ENCODE data around the gene TMEM252.

DNA sequence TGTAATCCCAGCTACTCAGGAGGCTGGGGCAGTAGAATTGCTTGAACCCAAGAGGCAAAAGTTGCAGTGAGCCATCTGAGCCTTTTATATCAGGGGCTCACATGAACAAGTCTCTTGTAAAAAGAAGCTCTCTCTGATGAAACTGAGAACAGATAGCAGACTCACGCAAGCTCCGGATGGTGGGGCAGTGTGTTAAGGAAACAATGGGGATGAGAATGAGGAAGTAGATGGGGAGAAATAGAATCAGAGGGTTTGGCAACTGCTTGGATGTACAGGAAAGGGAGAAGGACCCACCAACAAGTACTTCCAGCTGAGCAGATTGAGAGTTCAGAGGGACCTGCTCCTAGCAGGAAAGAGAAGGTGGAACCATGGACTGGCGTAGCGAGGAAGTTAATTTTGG, 18.6 kb downstream of the TMEM252 start:
- TF ChIP-seq, protein P1, sequence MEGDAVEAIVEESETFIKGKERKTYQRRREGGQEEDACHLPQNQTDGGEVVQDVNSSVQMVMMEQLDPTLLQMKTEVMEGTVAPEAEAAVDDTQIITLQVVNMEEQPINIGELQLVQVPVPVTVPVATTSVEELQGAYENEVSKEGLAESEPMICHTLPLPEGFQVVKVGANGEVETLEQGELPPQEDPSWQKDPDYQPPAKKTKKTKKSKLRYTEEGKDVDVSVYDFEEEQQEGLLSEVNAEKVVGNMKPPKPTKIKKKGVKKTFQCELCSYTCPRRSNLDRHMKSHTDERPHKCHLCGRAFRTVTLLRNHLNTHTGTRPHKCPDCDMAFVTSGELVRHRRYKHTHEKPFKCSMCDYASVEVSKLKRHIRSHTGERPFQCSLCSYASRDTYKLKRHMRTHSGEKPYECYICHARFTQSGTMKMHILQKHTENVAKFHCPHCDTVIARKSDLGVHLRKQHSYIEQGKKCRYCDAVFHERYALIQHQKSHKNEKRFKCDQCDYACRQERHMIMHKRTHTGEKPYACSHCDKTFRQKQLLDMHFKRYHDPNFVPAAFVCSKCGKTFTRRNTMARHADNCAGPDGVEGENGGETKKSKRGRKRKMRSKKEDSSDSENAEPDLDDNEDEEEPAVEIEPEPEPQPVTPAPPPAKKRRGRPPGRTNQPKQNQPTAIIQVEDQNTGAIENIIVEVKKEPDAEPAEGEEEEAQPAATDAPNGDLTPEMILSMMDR (IDR thresholded peaks at IDR 0.05), result no peak
- TF ChIP-seq POLR2A (IDR thresholded peaks at IDR 0.05; ENCODE audit: low read depth), result no peak
- no peak for TF ChIP-seq EP300 (IDR thresholded peaks at IDR 0.05)
